ENCODE results near the gene FADS1.
A peak's percentile ranks its signal among the peaks of the same experiment; 100 is the strongest.

The FADS1 gene

DNA sequence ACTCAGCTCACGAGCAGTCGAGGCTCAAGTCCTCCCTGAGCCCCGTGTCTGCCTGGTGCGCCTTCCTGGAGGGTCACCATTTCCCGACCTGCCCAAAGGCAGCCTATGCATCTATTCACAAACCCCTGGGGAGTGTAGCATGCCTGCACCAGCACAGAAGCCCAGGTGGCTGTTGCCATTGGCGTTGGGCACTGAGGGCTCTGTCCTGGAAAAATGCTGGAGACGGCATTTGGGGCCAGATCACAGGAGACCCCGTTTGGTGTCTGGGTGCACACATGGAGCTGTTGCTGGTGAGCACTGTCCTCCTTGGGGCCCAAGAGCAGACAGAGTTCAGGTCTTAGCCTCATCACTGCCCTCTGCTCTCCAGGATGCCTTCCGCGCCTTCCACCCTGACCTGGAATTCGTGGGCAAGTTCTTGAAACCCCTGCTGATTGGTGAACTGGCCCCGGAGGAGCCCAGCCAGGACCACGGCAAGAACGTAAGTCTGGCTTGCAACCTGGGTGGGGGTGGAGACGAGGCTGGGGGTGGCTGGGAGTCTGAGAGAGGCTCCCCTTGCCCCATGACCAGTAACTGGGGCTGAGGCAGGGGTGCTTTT is 20.7 kb upstream of the FADS1 start:
- Mint-ChIP-seq H3K9me3 (no peaks in the 10 kb centered on the region), H3K27ac (peak overlapping the region; percentile 45), H3K4me1 (ENCODE audit: low read depth) (peaks cover 33% of the 10 kb centered on the region), H3K36me3 (ENCODE audit: low read depth) (peaks cover 59% of the 10 kb centered on the region), H3K4me3 (no peak overlapping the region), H3K27me3 (ENCODE audit: low read depth) (no peaks in the 10 kb centered on the region)
- DNase-seq (ENCODE audit: low spot score) = no peak

DNA sequence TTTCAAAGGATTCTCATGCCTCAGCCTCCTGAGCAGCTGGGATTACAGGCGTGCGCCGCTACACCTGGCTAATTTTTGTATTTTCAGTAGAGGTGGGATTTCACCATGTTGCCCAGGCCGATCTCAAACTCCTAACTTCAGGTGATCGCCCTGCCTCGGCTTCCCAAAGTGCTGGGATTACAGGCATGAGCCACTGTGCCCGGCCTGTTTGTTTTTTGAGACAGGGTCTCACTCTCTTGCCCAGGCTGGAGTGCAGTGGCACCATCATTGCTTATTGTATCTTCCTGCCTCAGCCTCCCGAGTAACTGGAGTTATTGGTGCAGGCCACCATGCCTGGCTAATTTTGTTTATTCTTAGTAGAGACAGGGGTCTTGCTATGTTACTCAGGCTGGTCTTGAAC is 19.4 kb upstream of the FADS1 start:
- peaks cover 56% of the 10 kb centered on the region for H3K36me3 Mint-ChIP-seq (ENCODE audit: low read depth)

DNA sequence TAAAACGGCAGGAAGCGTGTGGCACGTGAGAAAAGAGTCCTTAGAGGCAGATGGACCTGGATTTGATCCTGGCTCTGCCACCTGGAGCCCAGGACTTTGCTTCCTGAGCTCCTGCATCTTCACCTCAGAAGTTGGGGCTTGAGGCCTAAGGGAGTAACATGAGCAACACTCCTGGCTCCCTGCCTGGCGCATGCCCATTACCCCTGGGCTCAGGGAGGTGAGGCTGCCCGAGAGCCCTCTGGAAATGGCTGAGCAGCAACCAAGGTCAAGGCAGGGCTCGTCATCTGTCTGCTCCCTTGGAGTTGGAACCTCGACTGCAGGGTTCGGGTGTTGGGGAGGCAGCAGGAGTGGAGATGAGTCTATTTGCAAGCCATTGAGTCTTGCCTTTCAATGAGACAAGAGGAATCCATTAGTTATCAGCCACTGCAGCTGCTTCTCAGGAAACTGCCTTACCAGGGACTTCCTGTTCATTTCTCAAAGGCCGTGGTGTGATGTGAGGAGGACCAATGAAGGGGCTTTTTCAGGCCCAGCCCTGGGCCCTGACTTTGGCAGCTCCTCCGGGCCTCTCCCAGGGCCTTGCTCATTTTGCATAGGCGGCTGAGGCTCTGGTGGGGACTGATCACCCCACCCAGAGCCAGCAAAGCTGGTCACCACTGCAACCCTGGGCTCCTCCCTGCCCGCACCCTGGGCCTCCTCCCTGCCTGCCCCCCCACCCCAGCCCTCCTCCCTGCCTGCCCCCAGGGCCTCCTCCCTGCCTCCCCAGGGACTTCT is 17.7 kb upstream of the FADS1 start:
- Mint-ChIP-seq H3K27me3 (ENCODE audit: low read depth) (no peaks in the 10 kb centered on the region), H3K9me3 (no peaks in the 10 kb centered on the region), H3K4me1 (ENCODE audit: low read depth) (peaks cover 59% of the 10 kb centered on the region), H3K27ac (peak overlapping the region; percentile 97), H3K36me3 (ENCODE audit: low read depth) (peaks cover 53% of the 10 kb centered on the region), H3K4me3 (peak overlapping the region; percentile 91)
- peak; percentile 82 for DNase-seq (ENCODE audit: low spot score)

More for the DNA sequence above, 19.4 kb upstream of the FADS1 start:
- Mint-ChIP-seq H3K4me1 (ENCODE audit: low read depth) (peaks cover 46% of the 10 kb centered on the region), H3K4me3 (peak overlapping the region; percentile 74), H3K9me3 (no peaks in the 10 kb centered on the region), H3K27me3 (ENCODE audit: low read depth) (no peaks in the 10 kb centered on the region), H3K27ac (peak overlapping the region; percentile 91)
- no peak for DNase-seq (ENCODE audit: low spot score)

GRCh38 chr11:61833926-61834277 is 17.1 kb upstream of the FADS1 start:
- Mint-ChIP-seq H3K9me3 (no peaks in the 10 kb centered on the region), H3K27ac (peak overlapping the region; percentile 97), H3K36me3 (ENCODE audit: low read depth) (peaks cover 51% of the 10 kb centered on the region), H3K4me3 (peak overlapping the region; percentile 91), H3K27me3 (ENCODE audit: low read depth) (no peaks in the 10 kb centered on the region), H3K4me1 (ENCODE audit: low read depth) (peaks cover 62% of the 10 kb centered on the region)
- no peak for DNase-seq (ENCODE audit: low spot score)

DNA sequence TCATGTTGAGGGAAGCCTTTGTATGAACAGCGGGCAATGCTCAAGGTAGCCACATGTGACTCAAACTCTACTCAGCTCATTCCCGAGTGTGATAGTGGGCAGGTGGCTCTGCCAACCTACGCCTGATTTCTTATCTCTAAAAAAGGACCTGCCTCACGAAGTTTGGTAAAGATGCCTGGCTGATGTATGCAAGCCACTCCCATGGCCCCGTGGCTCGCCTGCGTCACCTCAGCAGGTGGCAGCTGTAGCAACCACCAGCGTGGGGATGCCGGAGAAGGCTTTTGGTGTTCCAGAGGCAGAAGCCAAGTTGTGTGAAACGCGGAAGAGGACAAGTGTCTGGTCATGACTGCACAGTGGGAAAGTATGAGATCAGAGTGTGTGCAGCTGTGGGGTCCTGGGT is 16.7 kb upstream of the FADS1 start:
- Mint-ChIP-seq H3K27ac (peak overlapping the region; percentile 97), H3K36me3 (ENCODE audit: low read depth) (peaks cover 47% of the 10 kb centered on the region), H3K9me3 (no peaks in the 10 kb centered on the region), H3K4me3 (peak overlapping the region; percentile 91), H3K4me1 (ENCODE audit: low read depth) (peaks cover 60% of the 10 kb centered on the region), H3K27me3 (ENCODE audit: low read depth) (no peaks in the 10 kb centered on the region)
- DNase-seq (ENCODE audit: low spot score) = peak; percentile 42

DNA sequence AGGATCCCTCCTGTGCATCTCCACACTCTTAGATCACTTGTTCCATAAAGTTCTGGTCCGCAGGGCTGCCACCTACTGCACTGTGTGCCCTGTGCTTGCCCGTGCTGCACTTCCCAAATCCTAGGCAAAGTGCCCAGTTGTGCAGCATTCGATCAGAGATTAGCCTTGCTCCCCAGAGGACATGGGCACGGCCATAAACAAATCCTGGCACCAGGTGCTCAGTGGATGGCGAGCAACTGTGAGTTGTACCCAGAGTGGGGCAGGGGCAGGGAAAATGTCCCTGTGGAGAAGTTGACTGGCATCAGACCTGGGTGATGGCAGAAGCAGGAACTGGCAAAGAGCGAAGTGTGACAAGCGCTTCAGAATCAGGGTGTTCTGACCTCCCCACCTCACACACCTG is 16.0 kb upstream of the FADS1 start:
- Mint-ChIP-seq H3K36me3 (ENCODE audit: low read depth) (peaks cover 39% of the 10 kb centered on the region), H3K27me3 (ENCODE audit: low read depth) (no peaks in the 10 kb centered on the region), H3K4me3 (peak overlapping the region; percentile 91), H3K27ac (peak overlapping the region; percentile 97), H3K4me1 (ENCODE audit: low read depth) (peaks cover 60% of the 10 kb centered on the region), H3K9me3 (no peaks in the 10 kb centered on the region)
- no peak for DNase-seq (ENCODE audit: low spot score)

DNA sequence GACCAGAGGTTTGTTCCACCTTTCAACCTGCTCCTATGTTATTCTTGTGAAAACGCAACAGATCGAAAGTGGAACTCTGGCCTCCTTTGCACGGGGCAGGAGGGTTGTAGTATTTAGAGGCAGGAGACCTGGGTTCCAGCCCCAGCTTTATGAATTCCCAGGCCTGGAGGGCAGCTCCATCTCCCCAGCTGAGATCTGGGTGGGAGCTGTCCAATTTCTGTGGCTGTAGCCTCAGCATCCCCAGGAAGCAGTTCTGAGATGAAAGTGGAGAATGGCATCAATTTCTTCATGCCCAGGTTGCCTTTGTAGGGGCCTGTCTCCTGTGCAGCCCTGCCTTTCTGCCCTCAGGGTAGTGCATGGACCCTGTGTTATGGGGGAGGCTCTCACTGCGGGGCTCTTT is 15.4 kb upstream of the FADS1 start:
- H3K27ac Mint-ChIP-seq = peak overlapping the region; percentile 97

GRCh38 chr11:61830237-61831105 is 13.7 kb upstream of the FADS1 start:
- Mint-ChIP-seq H3K9me3 (no peaks in the 10 kb centered on the region), H3K36me3 (ENCODE audit: low read depth) (peaks cover 36% of the 10 kb centered on the region), H3K27me3 (ENCODE audit: low read depth) (no peaks in the 10 kb centered on the region), H3K27ac (peak overlapping the region; percentile 97), H3K4me3 (peak overlapping the region; percentile 91), H3K4me1 (ENCODE audit: low read depth) (peaks cover 66% of the 10 kb centered on the region)
- DNase-seq (ENCODE audit: low spot score) = no peak

More for the DNA sequence above, 15.4 kb upstream of the FADS1 start:
- Mint-ChIP-seq H3K9me3 (no peaks in the 10 kb centered on the region), H3K4me1 (ENCODE audit: low read depth) (peaks cover 61% of the 10 kb centered on the region), H3K27me3 (ENCODE audit: low read depth) (no peaks in the 10 kb centered on the region), H3K4me3 (peak overlapping the region; percentile 91), H3K36me3 (ENCODE audit: low read depth) (peaks cover 38% of the 10 kb centered on the region)
- no peak for DNase-seq (ENCODE audit: low spot score)

- no peak for DNase-seq (ENCODE audit: low spot score)
- peaks cover 62% of the 10 kb centered on the region for H3K4me1 Mint-ChIP-seq (ENCODE audit: low read depth)
- H3K9me3 Mint-ChIP-seq = no peaks in the 10 kb centered on the region
- peak overlapping the region; percentile 91 for H3K4me3 Mint-ChIP-seq
- no peaks in the 10 kb centered on the region for H3K27me3 Mint-ChIP-seq (ENCODE audit: low read depth)
- H3K27ac Mint-ChIP-seq = peak overlapping the region; percentile 96
- H3K36me3 Mint-ChIP-seq (ENCODE audit: low read depth) = peaks cover 36% of the 10 kb centered on the region
These were observed 13.0 kb upstream of the FADS1 start for GRCh38 chr11:61829806-61830205.

- peak; percentile 61 for DNase-seq (ENCODE audit: low spot score)
- Mint-ChIP-seq H3K4me3 (peak overlapping the region; percentile 91), H3K27me3 (ENCODE audit: low read depth) (no peaks in the 10 kb centered on the region), H3K4me1 (ENCODE audit: low read depth) (peaks cover 56% of the 10 kb centered on the region), H3K36me3 (ENCODE audit: low read depth) (peaks cover 33% of the 10 kb centered on the region), H3K27ac (peak overlapping the region; percentile 96), H3K9me3 (no peaks in the 10 kb centered on the region)
These were observed 12.0 kb upstream of the FADS1 start for GRCh38 chr11:61828629-61829407.

DNA sequence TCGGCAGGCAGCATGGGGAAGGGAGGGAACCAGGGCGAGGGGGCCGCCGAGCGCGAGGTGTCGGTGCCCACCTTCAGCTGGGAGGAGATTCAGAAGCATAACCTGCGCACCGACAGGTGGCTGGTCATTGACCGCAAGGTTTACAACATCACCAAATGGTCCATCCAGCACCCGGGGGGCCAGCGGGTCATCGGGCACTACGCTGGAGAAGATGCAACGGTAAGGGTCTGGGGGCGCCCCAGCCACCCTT is 11.5 kb upstream of the FADS1 start:
- Mint-ChIP-seq H3K4me3 (peak overlapping the region; percentile 91), H3K27me3 (ENCODE audit: low read depth) (no peaks in the 10 kb centered on the region), H3K9me3 (no peaks in the 10 kb centered on the region), H3K36me3 (ENCODE audit: low read depth) (peaks cover 28% of the 10 kb centered on the region), H3K27ac (peak overlapping the region; percentile 96), H3K4me1 (ENCODE audit: low read depth) (peaks cover 51% of the 10 kb centered on the region)
- DNase-seq (ENCODE audit: low spot score) = no peak

DNA sequence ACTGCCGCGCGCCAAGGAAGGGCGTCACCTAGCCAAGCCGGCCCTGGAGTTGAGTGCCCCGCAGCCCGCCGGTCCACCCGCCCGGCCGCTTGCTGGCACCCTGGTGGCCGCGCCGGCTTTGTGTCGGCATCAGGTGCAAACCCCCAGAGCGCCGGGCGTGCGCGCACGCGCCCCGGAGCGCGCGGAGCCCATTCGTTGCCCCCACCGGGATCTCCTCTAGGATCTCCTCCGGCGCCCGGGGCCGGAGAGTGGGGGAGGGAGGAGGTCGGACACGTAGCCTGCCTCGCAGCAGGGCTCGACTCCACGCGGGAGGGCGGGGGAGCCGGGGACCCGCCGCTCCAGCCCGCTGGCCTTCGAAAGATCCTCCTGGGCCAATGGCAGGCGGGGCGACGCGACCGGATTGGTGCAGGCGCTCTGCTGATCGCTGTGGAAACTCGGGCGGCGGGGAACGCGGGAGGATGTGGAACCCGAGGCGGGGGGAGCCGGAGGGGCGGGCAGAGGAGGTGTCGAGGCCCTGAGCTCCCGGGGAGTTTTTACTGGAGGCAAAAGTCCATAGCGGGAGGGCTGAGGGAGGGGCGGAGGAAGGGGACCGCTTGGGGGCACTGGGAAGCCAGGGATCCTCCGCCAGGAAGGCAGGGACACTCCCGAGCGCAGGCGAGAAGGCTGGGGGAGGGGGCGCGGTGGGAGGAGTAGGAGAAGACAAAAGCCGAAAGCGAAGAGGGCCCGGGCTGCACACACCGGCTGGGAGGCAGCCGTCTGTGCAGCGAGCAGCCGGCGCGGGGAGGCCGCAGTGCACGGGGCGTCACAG is 11.0 kb upstream of the FADS1 start, which contains the start of gene FADS2:
TSS of gene FADS2 (plus strand) at position 730 of the 808 bp plus-strand sequence. CDS start 91 bp downstream, outside the sequence.
- Mint-ChIP-seq H3K4me3 (peak within 1 kb of the TSS; percentile 91), H3K36me3 (ENCODE audit: low read depth) (peaks cover 29% of the 10 kb centered on the region), H3K27ac (peak within 1 kb of the TSS; percentile 96), H3K9me3 (no peaks in the 10 kb centered on the region), H3K4me1 (ENCODE audit: low read depth) (peaks cover 46% of the 10 kb centered on the region), H3K27me3 (ENCODE audit: low read depth) (no peaks in the 10 kb centered on the region)
- peak; percentile 93 for DNase-seq (ENCODE audit: low spot score)
